Measurements from ENCODE around the gene KLHL9. TPM values are rescaled to one million over a fixed set of nuclear protein-coding genes. Genes with fewer than 3 reads are reported as not detected.

Gene KLHL9
- total and polyA plus RNA-seq, 2 of the 13 experiments (the other 11 are each of a cell fraction or from before 2014, with no cell fraction given): 8.7 to 17.7 TPM

DNA sequence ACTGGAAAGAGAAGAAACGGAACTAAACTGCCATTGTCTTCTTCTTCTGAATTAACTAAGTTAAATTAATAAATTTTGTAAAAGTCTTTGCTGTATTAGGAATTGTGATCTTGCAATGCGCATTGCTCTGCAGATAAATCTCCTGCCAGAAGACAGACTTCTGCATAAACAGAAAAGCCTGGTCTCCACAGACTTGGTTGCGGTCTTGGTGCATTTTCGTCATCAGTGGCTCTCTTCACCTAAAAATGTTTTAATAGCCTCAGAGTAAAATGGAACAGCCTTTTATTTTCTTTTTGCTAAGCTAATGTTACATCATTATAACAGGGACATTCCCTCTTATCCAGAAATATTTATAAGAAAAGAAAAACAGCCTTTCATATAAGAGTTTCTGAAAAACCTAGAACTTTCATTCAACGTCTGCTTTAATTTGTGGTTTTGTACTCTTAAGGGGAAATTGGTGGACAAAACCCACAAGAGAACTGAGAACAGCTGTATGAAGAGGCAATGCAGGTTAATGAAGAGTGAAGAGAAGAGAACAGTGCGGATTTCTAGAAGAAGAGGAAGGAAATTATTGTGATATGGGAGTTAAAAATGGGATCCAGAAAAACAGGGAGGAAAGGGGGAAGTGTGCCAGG, 40.2 kb downstream of the KLHL9 start (continued):
- TF ChIP-seq XRCC5 (optimal IDR thresholded peaks at IDR 0.05; ENCODE audit: low read length) (no peak), TBX2 (CRISPR knock-in tag; IDR thresholded peaks at IDR 0.05; ENCODE audit: borderline replicate concordance) (no peak), ZFP41 (CRISPR knock-in tag; IDR thresholded peaks at IDR 0.05; ENCODE audit: borderline replicate concordance) (no peak), SMARCC2 (IDR thresholded peaks at IDR 0.05) (no peak), ZNF782 (CRISPR knock-in tag; IDR thresholded peaks at IDR 0.05; ENCODE audit: borderline replicate concordance) (no peak)
- TF ChIP-seq, protein P1, sequence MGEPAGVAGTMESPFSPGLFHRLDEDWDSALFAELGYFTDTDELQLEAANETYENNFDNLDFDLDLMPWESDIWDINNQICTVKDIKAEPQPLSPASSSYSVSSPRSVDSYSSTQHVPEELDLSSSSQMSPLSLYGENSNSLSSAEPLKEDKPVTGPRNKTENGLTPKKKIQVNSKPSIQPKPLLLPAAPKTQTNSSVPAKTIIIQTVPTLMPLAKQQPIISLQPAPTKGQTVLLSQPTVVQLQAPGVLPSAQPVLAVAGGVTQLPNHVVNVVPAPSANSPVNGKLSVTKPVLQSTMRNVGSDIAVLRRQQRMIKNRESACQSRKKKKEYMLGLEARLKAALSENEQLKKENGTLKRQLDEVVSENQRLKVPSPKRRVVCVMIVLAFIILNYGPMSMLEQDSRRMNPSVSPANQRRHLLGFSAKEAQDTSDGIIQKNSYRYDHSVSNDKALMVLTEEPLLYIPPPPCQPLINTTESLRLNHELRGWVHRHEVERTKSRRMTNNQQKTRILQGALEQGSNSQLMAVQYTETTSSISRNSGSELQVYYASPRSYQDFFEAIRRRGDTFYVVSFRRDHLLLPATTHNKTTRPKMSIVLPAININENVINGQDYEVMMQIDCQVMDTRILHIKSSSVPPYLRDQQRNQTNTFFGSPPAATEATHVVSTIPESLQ (CRISPR knock-in tag; conservative IDR thresholded peaks at IDR 0.05): no peak

DNA sequence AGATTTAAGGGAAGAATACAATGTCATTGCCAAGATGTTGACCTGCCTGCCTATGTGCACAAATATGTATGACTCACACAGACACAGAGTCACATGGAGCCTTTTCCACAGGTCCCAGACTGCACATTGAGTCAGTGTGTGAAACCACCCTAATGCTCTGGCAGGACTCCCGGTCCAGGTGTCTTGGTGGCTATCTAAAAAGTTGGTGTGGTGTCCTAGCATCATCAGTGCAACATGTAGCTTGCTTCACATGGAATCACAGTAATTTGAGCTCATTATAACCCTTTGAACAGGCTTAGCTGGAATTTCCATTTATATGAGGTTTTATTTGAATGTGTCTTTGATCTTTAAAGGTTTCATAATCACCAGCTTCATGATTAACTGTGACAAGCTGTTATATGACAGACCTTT, 40.8 kb downstream of the KLHL9 start:
- no peaks in the 10 kb centered on the region for H3K4me1 ChIP-seq (ENCODE audit: insufficient read depth, low read length)
- no peak overlapping the region for H3K4me2 ChIP-seq (ENCODE audit: low read depth, low read length)
- in situ Hi-C loops (cut with HindIII; ENCODE audit: extremely low pct_ligation_motif_present, low pct_unique_long_range_greater_than_20kb): no loop called here
- FAIRE-seq (no peak), ATAC-seq (no peak; the same call in 2 of the 3 replicates), DNase-seq (ENCODE audit: low spot score) (peak; percentile 6)
- 0% methylated on average over 1 of the region's 1 CpG for WGBS (ENCODE audit: low lambda C conversion rate)
- no peaks in the 10 kb centered on the region for H3K79me2 ChIP-seq (ENCODE audit: insufficient read depth, low read length)
- H3K9ac ChIP-seq (ENCODE audit: insufficient read depth, low read depth, low read length): no peak overlapping the region
- TF ChIP-seq ZC3H4 (CRISPR knock-in tag; IDR thresholded peaks at IDR 0.05; ENCODE audit: borderline replicate concordance): no peak
- TF ChIP-seq ZSCAN25 (CRISPR knock-in tag; IDR thresholded peaks at IDR 0.05): no peak
- 0 out of 2 replicates have a peak, but pooled peaks have one; percentile 8 for TF ChIP-seq FOSL2 (CRISPR knock-in tag; IDR thresholded peaks at IDR 0.05)
- no peak for TF ChIP-seq ZSCAN9 (CRISPR knock-in tag; IDR thresholded peaks at IDR 0.05; ENCODE audit: borderline replicate concordance)
- H3K27me3 ChIP-seq (ENCODE audit: control insufficient read depth in 1 of 2, insufficient read depth in 2 of 2, low read length in 2 of 2): no peaks in the 10 kb centered on the region
- H3K36me3 ChIP-seq (replicated peaks in 1 of 2; ENCODE audit: control insufficient read depth in 1 of 2, insufficient read depth in 2 of 2, low read length in 2 of 2): no peaks in the 10 kb centered on the region
- BruUV-seq (replicated peaks): no TSS peak
- intact Hi-C loops (cut with micrococcal nuclease; ENCODE audit: unreplicated experiment): no loop called here
- no peaks in the 10 kb centered on the region for H3K9me3 ChIP-seq (ENCODE audit: low read length)
- no peak overlapping the region for H3K27ac ChIP-seq (ENCODE audit: extremely low read length, insufficient read depth, low read length)
- H2AFZ ChIP-seq (ENCODE audit: low read length): no peak overlapping the region
- no peak overlapping the region for H3K4me3 ChIP-seq (replicated peaks in 1 of 3; ENCODE audit: insufficient read depth in 1 of 3, low read depth in 2 of 3, low read length in 3 of 3)
- CTCF ChIA-PET (ENCODE audit: low intra/inter-chr PET ratio, low total read pairs): no interaction called here
- POLR2A ChIA-PET: no interaction called here
- H4K20me1 ChIP-seq (ENCODE audit: insufficient read depth, low read length): no peaks in the 10 kb centered on the region

Measured in HepG2 (cell line).